ENCODE results near the gene APBA3.

Gene APBA3

GRCh38 chr19:3805859-3806258, 44.4 kb upstream of the APBA3 start:
- H3K4me3 ChIP-seq (replicated peaks; ENCODE audit: insufficient read depth, low read length) = no peak overlapping the region
- TF ChIP-seq SPI1 (IDR thresholded peaks at IDR 0.05; ENCODE audit: borderline replicate concordance, low read depth) (no peak), POLR2AphosphoS5 (IDR thresholded peaks at IDR 0.05; ENCODE audit: low read depth) (no peak), REST (IDR thresholded peaks at IDR 0.05; ENCODE audit: insufficient replicate concordance, low read depth) (no peak), GABPA (IDR thresholded peaks at IDR 0.05; ENCODE audit: low read depth) (no peak), CTCF (IDR thresholded peaks at IDR 0.05; ENCODE audit: insufficient read depth, low read length) (no peak)
- H3K27me3 ChIP-seq (ENCODE audit: insufficient read depth, poor library complexity, severe bottlenecking) = peaks cover 18% of the 10 kb centered on the region
- DNase-seq (ENCODE audit: low read depth in 1 of 2, low spot score in 1 of 2) = no peak
- no peak overlapping the region for H3K27ac ChIP-seq (replicated peaks)

- peaks cover 27% of the 10 kb centered on the region for H3K27me3 ChIP-seq (ENCODE audit: insufficient read depth, poor library complexity, severe bottlenecking)
- H3K4me3 ChIP-seq (replicated peaks; ENCODE audit: insufficient read depth, low read length) = no peak overlapping the region
- TF ChIP-seq CTCF (IDR thresholded peaks at IDR 0.05; ENCODE audit: insufficient read depth, low read length) (no peak), GABPA (IDR thresholded peaks at IDR 0.05; ENCODE audit: low read depth) (no peak), REST (IDR thresholded peaks at IDR 0.05; ENCODE audit: insufficient replicate concordance, low read depth) (no peak), SPI1 (IDR thresholded peaks at IDR 0.05; ENCODE audit: borderline replicate concordance, low read depth) (no peak), POLR2AphosphoS5 (IDR thresholded peaks at IDR 0.05; ENCODE audit: low read depth) (no peak)
- H3K27ac ChIP-seq (replicated peaks) = no peak overlapping the region
- DNase-seq (ENCODE audit: low read depth in 1 of 2, low spot score in 1 of 2) = no peak
Observed at GRCh38 chr19:3804429-3804828, 42.9 kb upstream of the APBA3 start.

- H3K27ac ChIP-seq (replicated peaks) = no peak overlapping the region
- TF ChIP-seq SPI1 (IDR thresholded peaks at IDR 0.05; ENCODE audit: borderline replicate concordance, low read depth) (no peak), CTCF (IDR thresholded peaks at IDR 0.05; ENCODE audit: insufficient read depth, low read length) (no peak), POLR2AphosphoS5 (IDR thresholded peaks at IDR 0.05; ENCODE audit: low read depth) (no peak), REST (IDR thresholded peaks at IDR 0.05; ENCODE audit: insufficient replicate concordance, low read depth) (no peak), GABPA (IDR thresholded peaks at IDR 0.05; ENCODE audit: low read depth) (no peak)
- no peak overlapping the region for H3K4me3 ChIP-seq (replicated peaks; ENCODE audit: insufficient read depth, low read length)
- DNase-seq (ENCODE audit: low read depth in 1 of 2, low spot score in 1 of 2) = no peak
- peaks cover 28% of the 10 kb centered on the region for H3K27me3 ChIP-seq (ENCODE audit: insufficient read depth, poor library complexity, severe bottlenecking)
Observed at GRCh38 chr19:3803986-3804385, 42.5 kb upstream of the APBA3 start.

Measured in HL-60 (cell line).